A673 (cell line): ENCODE measurements around the gene CMTM6. TPM values are rescaled to one million over a fixed set of nuclear protein-coding genes. Genes with fewer than 3 reads are reported as not detected.

Source experiments
- BruUV-seq: library from RNA; stranded (reverse); fragments of 400-500 nt; replicated peaks from 2 replicates; lab custom pipeline; 2021; lab: Mats Ljungman, UMichigan
- CTCF ChIA-PET: fragments of 300-600 bp; sonication (Branson Sonifier 250); formaldehyde crosslinking; loops from one replicate; lab custom pipeline; 2022; ENCODE audit warnings: antibody characterized with exemption; lab: Charles Lee
- POLR2A ChIA-PET: fragments of 300-600 bp; sonication (Branson Sonifier 250); formaldehyde crosslinking; loops from one replicate; lab custom pipeline; 2022; ENCODE audit warnings: antibody characterized with exemption; ENCODE audit not compliant: low non-redundant PET; lab: Charles Lee
- DNase-seq: peaks from one replicate; pipeline ENCODE4 v3.0.0-alpha.2; 2015; ENCODE audit warnings: low spot score
- H3K27ac ChIP-seq: fragments of 200-600 bp; sonication (generic); 2 replicates; pipeline ENCODE4 v1.5.1; 2016; ENCODE audit warnings: mixed run types, low read depth, mild to moderate bottlenecking, mixed read lengths, antibody characterized with exemption, low read length; ENCODE audit not compliant: poor library complexity, severe bottlenecking
- H3K27me3 ChIP-seq: fragments of 200-600 bp; sonication (generic); replicated peaks from 2 replicates; pipeline ENCODE4 v1.6.1; 2017; ENCODE audit warnings: mixed run types, low read depth, mild to moderate bottlenecking, mixed read lengths, antibody characterized with exemption, low read length; ENCODE audit not compliant: insufficient read depth, poor library complexity
- H3K36me3 ChIP-seq: fragments of 200-600 bp; sonication (generic); 2 replicates; pipeline ENCODE4 v1.6.1; 2016; ENCODE audit warnings: mixed run types, mild to moderate bottlenecking, mixed read lengths, antibody characterized with exemption, low read length; ENCODE audit not compliant: insufficient read depth, poor library complexity, severe bottlenecking
- H3K4me1 ChIP-seq: fragments of 200-600 bp; sonication (generic); 2 replicates; pipeline ENCODE4 v1.6.1; 2017; ENCODE audit warnings: mixed run types, mild to moderate bottlenecking, mixed read lengths, antibody characterized with exemption, low read length; ENCODE audit not compliant: insufficient read depth, poor library complexity, severe bottlenecking
- H3K4me3 ChIP-seq: fragments of 200-600 bp; sonication (generic); 2 replicates; pipeline ENCODE4 v1.5.1; 2016; ENCODE audit warnings: low read depth, mixed run types, mild to moderate bottlenecking, mixed read lengths, low read length; ENCODE audit not compliant: poor library complexity, severe bottlenecking
- H3K9me3 ChIP-seq: fragments of 200-600 bp; sonication (generic); 2 replicates; pipeline ENCODE4 v1.6.1; 2016; ENCODE audit warnings: mixed run types, low read depth, mild to moderate bottlenecking, mixed read lengths, antibody characterized with exemption, low read length; ENCODE audit not compliant: poor library complexity, severe bottlenecking
- EZH2 ChIP-seq: fragments of 200-600 bp; sonication (generic); IDR thresholded peaks from 2 replicates; pipeline ENCODE4 v1.6.1; 2017; ENCODE audit warnings: borderline replicate concordance, low read depth, mild to moderate bottlenecking, mixed read lengths, antibody characterized with exemption, low read length; ENCODE audit not compliant: poor library complexity, severe bottlenecking
- intact Hi-C: fragments of 100-400 bp; cut with micrococcal nuclease; formaldehyde crosslinking; loops from one replicate; pipeline ENCODE4 v1.10.0; 2022; ENCODE audit not compliant: unreplicated experiment
- total RNA-seq: library from RNA; stranded (reverse); gene quantifications from 2 replicates; pipeline ENCODE4 v1.2.3, GENCODE V29; 2021
- TF ChIP-seq, protein P1 (sequence below): fragments of 300-800, 200-600 bp; sonication (generic); conservative IDR thresholded peaks from 2 replicates; pipeline ENCODE4 v1.5.1; 2017; ENCODE audit warnings: low read depth, mild to moderate bottlenecking, antibody characterized with exemption, low read length, moderate library complexity, mixed read lengths

CMTM6 gene
- total RNA-seq, 1 experiment from 2014 or later, result 32.3 TPM

DNA sequence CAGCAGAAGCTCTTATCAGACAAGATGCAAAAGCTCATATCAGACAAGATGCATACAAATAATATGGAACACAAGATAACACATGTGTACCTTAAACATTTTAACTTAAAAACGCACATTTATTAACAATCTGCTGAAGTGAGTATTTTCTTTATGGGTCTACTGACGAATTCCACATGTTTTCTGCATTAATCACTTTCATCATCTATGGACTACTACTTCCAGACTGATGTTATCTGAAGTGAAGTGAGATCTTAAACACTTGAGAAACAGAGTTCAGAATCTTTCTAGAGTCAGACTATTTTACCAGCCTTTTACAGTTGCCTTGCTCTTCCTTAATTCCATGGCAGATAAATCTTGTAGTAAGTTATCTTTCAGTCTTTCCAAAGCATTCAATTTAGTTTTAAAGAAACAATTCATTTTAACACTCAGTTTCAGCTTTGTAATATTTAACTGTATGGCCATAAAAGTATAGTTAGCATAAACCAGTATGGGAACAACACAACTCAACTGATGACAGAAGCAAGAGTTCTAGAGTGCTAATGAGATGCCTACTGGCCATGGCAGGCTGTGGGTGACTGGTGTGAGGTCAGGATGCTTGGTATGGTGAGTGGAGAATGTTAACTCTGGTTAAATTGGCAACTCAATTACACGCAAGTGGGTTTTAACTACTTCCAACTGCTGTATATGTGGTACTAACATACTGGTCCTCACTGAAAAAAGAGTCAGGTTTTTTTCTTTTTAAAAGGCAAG is 9.8 kb downstream of the CMTM6 start:
- POLR2A ChIA-PET, result no interaction called here

DNA sequence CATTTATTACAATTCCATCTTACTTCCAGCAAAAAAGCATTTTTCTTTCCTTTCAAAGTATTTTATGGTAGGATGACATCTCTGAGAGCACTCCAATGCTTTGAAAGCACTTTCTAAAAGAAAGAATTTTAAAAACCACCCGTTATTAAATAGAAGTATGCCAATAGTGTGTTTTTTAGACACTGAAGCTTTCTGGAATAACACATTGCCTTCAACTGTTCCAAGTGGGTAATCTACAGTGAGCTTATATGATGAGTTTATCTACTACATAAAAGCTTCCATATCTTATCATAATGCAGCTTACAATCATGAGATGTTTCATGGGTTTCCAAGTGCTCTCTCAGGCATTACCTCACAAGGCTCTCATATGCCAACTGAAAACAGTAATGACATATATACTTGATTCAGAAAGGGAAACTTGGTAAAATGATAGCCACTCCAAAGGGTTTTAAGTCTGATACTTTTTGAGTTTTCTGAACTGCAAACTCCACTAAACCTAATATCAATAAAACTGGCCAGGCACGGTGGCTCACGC is 14.1 kb downstream of the CMTM6 start:
- Histone ChIP-seq H3K4me3 (no peak overlapping the region), H3K4me1 (no peaks in the 10 kb centered on the region), H3K27me3 (no peaks in the 10 kb centered on the region), H3K27ac (no peak overlapping the region), H3K36me3 (no peaks in the 10 kb centered on the region), H3K9me3 (no peaks in the 10 kb centered on the region)
- ChIA-PET POLR2A (no interaction called here), CTCF (no interaction called here)
- no TSS peak for BruUV-seq
- DNase-seq, result no peak
- TF ChIP-seq, protein P1, sequence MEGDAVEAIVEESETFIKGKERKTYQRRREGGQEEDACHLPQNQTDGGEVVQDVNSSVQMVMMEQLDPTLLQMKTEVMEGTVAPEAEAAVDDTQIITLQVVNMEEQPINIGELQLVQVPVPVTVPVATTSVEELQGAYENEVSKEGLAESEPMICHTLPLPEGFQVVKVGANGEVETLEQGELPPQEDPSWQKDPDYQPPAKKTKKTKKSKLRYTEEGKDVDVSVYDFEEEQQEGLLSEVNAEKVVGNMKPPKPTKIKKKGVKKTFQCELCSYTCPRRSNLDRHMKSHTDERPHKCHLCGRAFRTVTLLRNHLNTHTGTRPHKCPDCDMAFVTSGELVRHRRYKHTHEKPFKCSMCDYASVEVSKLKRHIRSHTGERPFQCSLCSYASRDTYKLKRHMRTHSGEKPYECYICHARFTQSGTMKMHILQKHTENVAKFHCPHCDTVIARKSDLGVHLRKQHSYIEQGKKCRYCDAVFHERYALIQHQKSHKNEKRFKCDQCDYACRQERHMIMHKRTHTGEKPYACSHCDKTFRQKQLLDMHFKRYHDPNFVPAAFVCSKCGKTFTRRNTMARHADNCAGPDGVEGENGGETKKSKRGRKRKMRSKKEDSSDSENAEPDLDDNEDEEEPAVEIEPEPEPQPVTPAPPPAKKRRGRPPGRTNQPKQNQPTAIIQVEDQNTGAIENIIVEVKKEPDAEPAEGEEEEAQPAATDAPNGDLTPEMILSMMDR, result no peak
- TF ChIP-seq EZH2, result no peak
- intact Hi-C loops, result no loop called here

More for the DNA sequence above, 9.8 kb downstream of the CMTM6 start:
- CTCF ChIA-PET, result no interaction called here
- TF ChIP-seq, protein P1, result no peak
- TF ChIP-seq EZH2, result no peak
- Histone ChIP-seq H3K36me3 (no peaks in the 10 kb centered on the region), H3K4me1 (no peaks in the 10 kb centered on the region), H3K4me3 (no peak overlapping the region), H3K9me3 (no peaks in the 10 kb centered on the region), H3K27ac (no peak overlapping the region), H3K27me3 (no peaks in the 10 kb centered on the region)
- intact Hi-C loops, result no loop called here
- DNase-seq, result no peak
- BruUV-seq, result no TSS peak

DNA sequence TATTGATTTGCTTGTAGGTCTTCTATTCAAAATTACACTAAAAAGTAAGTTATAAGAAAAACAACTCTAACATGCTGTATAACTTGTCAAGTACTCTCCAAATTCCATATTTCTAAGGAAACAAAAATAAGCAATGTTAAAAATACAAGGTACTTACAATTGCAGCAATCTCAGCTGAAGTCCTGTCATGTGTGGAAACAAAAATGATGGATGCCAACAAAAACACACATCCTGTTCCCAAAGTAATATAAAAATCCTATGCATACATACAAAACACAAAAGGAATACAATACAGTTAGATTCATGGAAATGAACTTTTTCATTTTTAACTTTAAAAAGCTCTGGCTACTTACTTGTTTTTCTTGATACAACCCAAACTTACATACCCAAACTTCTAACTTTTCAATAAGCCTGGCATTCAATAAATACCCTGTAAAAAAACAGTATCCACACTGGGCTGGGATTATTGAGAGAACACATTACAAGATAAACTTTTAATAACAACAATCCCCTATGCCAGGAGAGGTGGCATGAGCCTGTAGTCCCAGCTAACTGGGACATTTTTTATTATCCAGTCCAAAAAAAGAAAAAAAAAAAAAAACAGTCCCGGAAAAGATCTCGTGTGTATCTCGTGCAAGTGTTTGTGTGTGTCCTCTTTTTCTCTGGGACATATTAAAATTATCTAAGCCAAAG is 14.7 kb downstream of the CMTM6 start:
- no peak for DNase-seq
- POLR2A ChIA-PET, result no interaction called here
- no peak overlapping the region for H3K4me3 ChIP-seq
- H3K27me3 ChIP-seq, result no peaks in the 10 kb centered on the region
- BruUV-seq, result no TSS peak
- no peaks in the 10 kb centered on the region for H3K9me3 ChIP-seq
- no peaks in the 10 kb centered on the region for H3K4me1 ChIP-seq
- TF ChIP-seq, protein P1, result no peak
- no peak for TF ChIP-seq EZH2
- CTCF ChIA-PET, result no interaction called here
- no peak overlapping the region for H3K27ac ChIP-seq
- intact Hi-C loops, result no loop called here
- no peaks in the 10 kb centered on the region for H3K36me3 ChIP-seq
